HG03095 (cell line): ENCODE data around the gene ATP6V0A1.
A peak's percentile ranks its signal among the peaks of the same experiment; 100 is the strongest.
"Not testable (repeated sequence)": the region's sequence is repeated elsewhere in the genome, so short reads cannot be mapped to it uniquely, and the experiment has no call there.

Experiments
- ATAC-seq: cut with Tn5 transposase; IDR thresholded peaks from one replicate; pipeline ENCODE4 v1.9.1; 2021; ENCODE audit warnings: moderate library complexity; ENCODE audit not compliant: unreplicated experiment

Gene ATP6V0A1

DNA sequence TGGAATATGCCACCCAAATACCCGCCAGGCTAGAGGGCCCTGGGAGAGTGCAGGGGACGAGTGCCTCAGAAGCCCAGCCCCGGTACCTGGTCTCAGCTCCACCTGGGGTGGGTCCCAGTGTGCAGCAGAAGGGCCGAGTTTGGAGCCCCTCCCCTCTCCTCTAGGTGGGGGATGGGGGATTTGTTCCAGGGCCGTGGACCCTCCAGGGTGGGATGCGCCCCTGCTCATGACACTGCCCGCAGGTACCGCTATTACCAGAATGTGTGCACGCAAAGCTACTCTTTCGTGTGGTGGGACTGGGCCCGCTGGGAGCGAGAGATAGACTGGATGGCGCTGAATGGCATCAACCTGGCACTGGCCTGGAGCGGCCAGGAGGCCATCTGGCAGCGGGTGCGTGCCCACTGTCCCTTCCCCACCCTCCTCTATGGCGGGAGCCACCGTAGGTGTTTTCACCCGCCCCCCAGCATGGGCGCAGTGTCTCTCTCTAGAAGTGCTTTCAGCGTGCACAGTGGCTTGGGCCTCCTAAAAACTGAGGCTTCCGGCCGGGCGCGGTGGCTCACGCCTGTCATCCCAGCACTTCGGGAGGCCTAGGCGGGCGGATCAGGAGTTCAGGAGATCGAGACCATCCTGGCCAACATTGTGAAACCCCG lies 78.6 kb downstream of the ATP6V0A1 start:
- ATAC-seq, result no peak

DNA sequence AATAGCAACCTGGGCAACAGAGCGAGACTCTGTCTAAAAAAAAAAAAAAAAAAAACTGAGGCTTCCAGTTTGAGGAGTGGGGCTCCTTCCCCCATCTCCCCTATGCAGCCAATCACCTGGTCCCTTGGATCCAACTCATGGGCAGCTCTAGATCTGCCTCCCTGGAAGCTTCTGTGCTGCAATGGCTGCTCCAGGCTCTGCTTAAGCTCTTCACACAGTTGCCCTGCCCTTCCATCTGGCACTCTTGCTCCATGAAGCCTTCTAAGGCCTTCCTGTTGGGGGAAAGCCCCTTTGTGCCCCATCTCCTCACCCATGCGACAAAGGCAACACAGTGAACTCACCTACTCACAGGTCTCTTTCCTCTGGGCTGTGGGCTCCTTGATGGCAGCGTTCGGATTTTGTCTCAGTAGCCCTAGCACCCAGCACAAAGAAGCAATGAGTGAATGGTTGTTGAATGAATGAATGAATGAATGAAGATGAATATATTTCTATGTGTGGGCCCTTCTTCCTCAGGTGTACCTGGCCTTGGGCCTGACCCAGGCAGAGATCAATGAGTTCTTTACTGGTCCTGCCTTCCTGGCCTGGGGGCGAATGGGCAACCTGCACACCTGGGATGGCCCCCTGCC lies 79.3 kb downstream of the ATP6V0A1 start:
- no peak for ATAC-seq

DNA sequence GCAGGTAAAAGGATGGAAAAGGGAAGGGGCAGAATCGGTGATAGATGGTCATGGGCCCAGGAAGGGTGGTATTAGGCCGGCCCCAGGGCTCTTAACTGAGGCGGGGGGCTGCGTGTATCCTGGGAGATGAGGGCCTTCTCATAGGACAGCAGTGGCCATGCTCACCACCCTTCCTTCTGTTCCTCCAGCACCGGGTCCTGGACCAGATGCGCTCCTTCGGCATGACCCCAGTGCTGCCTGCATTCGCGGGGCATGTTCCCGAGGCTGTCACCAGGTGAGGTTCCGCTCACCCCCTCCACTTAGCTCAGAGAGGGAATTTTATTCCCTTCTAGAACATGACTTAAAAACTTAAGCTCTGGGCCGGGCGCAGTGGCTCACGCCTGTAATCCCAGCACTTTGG lies 79.8 kb downstream of the ATP6V0A1 start:
- ATAC-seq, result no peak

DNA sequence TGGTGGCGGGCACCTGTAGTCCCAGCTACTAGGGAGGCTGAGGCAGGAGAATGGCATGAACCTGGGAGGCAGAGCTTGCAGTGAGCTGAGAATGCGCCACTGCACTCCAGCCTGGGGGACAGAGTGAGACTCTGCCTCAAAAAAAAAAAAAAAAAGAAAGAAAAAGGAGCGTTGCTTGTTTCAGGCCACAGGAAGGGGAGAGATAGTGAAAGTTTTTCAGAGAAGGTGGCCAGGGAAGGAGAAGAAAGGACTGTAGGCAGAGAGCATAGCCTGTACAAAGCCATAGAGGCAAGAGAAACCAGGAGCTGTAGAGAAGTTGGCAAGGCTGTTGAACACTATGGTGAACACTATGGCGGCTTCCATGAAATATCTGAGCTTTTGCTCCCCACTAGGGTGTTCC lies 81.9 kb downstream of the ATP6V0A1 start:
- ATAC-seq, result not testable (repeated sequence)

DNA sequence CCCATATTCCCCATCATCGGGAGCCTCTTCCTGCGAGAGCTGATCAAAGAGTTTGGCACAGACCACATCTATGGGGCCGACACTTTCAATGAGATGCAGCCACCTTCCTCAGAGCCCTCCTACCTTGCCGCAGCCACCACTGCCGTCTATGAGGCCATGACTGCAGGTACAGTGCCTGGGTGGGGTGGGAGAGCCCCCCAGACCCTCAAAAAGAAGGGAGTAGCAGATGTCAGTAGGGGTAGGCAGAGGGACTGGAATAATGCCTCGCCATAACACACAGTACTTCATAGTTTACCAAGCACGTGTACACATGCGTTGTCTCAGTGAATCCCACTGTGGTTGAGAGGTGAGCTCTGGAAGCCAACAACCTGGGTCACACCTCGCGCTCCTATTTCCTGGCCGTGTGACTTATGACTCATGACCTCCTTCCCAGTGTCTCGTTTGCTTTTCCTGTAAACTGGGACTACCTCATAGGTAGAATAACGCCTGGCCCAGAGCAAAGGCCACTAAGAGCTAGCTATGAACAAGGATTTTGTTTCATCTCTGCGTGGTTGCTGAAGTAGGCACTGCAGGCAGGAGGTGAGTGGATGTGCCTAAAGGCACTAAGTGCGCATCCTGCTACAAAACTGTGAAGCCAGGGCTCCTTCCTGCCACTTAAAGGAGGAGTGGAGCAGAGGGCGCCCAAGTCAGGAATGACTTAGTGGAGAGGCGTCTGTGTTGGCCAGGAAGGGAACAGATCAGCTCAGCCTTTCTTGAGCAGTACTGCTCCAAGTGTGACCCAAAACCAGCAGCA lies 82.6 kb downstream of the ATP6V0A1 start:
- no peak for ATAC-seq

DNA sequence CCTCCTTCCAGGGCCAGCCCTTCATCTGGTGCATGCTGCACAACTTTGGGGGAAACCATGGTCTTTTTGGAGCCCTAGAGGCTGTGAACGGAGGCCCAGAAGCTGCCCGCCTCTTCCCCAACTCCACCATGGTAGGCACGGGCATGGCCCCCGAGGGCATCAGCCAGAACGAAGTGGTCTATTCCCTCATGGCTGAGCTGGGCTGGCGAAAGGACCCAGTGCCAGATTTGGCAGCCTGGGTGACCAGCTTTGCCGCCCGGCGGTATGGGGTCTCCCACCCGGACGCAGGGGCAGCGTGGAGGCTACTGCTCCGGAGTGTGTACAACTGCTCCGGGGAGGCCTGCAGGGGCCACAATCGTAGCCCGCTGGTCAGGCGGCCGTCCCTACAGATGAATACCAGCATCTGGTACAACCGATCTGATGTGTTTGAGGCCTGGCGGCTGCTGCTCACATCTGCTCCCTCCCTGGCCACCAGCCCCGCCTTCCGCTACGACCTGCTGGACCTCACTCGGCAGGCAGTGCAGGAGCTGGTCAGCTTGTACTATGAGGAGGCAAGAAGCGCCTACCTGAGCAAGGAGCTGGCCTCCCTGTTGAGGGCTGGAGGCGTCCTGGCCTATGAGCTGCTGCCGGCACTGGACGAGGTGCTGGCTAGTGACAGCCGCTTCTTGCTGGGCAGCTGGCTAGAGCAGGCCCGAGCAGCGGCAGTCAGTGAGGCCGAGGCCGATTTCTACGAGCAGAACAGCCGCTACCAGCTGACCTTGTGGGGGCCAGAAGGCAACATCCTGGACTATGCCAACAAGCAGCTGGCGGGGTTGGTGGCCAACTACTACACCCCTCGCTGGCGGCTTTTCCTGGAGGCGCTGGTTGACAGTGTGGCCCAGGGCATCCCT lies 84.8 kb downstream of the ATP6V0A1 start:
- ATAC-seq, result no peak

DNA sequence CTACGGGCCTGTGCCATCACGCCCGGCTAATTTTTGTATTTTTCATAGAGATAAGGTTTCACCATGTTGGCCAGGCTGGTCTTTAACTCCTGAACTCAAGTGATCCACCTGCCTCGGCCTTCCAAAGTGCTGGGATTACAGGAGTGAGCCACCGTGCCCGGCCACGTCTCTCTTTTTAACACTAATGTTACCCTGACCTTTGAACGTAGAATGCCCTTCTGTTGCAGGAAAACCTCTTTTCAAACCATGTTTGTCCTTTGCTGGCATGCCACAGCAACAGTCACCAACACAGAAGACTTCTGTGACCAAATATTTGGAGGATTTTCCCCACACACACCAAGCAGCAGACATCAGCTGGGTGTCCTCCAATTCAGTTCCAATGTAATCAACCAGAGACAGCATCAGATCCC lies 86.2 kb downstream of the ATP6V0A1 start:
- ATAC-seq, result no peak

DNA sequence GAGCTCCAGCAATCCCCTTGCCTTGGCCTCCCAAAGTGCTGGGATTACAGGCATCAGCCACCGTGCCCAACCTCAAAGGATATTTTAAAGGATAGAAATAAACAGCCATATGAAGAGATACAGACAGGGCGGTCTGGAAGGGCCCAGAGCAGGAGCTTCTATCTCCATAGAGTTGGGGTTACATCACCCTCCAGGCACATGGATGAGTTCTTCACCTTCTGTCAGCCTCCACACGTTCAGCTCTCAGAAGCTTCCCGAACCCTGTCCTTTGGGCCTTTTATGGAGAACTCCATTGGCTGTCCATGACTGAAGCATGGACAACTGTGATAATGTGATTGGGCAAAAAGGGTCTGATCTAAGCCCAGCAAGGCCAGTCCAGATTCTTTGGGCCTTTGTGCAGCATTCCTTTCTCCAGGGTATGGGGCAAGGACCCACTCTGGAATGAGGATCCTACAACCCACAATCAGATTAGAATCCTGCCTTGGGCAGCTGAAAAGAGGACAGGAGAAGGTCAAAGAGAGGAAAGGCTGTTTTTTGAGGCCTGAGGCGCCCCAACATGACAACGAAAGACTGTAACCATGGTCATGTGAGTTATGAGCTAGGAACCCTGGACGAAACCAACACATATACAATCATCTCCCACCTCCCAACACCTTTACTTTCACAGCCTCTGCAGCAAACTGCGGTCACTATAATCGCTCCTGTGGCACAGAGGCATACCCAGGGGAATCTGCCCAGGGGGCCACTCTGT lies 87.3 kb downstream of the ATP6V0A1 start:
- not testable (repeated sequence) for ATAC-seq

DNA sequence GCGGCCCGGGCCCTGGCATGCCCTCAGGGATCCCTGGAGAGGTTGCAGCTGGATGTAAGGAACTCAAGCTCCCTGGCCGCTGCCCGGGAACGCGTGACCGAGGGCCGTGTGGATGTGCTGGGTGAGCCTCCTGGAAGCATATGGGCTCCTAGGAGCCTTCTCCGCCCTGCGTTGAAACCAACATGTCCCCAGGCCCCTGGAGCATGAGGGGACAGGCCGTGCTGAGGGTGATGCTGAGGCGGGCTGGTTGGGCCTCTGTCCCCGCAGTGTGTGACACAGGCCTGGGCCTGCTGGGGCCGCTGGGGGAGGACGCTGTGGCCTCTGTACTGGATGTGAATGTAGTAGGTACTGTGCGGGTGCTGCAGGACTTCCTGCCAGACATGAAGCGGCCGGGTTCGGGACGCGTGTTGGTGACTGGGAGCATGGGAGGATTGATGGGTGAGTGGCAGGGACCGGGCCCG lies 88.4 kb downstream of the ATP6V0A1 start:
- ATAC-seq, result no peak

DNA sequence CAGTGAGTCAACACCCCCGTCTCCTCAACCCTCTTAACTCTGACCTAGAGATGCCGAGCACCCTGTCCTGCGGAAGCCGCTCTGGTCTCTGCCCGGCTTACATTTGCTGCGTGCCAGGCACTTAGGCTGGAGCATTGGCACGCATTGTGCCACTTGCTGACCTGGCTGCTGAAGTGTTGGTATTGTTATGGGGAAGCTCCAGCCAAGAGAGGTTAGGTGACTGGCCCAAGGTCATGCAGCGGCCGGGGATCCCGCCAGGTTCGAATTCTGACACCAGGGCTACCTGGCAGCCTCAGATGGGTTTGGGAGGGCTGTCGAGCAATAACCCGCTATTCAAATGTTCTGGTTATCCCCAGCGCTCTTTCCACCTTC lies 89.0 kb downstream of the ATP6V0A1 start:
- no peak for ATAC-seq

DNA sequence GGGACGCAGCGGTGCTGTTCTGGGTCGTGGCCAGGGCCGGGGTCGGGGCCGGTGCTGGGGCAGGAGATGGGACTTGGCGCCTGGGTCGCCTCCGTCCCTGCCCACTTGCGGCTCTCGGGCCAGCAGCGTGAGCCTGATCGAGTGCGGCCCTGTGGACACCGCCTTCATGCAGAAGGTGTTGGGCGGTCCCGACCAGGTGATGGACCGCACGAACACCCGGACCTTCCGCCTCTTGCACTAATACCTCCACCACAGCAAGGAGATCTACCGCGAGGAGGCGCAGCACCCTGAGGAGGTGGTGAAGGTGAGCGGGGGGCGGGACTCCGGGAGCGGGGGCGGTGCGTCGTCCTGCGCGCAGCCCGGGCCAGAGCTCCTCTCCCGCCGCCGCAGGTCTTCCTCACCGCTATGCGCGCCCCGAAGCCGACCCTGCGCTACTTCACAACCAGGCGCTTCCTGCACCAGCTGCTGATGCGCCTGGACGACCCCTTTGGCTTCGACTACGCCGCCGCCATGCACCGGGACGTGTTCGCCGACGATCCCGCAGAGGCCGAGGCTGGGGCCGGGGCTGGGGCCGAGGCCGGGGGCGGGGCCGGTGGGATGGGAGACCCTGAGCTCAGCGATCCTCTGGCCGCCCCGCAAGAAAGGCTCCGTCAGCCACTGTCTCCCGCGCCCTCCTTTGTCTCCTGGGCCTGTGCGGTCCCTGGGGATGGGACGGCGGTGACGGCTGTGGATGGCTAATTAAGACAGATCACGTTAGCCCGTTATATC lies 89.6 kb downstream of the ATP6V0A1 start:
- ATAC-seq, result no peak

DNA sequence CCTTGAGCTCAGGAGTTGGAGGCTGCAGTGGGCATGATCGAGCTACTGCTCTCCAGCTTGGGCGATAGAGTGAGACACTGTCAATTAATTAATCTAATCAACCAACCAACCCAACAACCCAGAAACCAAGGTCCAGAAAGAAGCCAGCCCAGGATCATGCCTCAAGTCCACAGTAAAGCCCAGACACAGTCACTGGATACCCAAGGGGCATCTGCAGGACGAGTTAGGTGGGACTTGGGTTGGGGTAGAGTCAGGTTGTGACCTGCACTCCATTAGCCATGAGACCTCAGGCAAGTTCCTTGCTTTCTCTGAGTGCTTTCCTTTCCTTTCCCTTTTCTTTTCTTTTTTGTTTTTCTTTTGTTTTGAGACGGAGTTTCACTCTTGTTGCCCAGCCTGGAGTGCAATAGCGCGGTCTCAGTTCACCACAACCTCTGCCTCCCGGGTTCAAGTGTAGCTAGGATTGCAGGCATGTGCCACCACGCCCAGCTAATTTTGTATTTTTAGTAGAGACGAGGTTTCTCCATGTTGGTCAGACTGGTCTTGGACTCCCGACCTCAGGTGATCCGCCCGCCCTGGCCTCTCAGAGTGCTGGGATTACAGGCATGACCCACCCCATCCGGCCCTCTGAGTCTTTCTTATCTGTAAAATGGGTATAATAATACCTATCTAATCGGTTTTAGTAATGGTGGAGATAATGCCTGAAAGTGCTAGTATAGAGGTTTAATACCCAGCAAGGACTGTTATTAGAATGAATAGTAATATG lies 90.5 kb downstream of the ATP6V0A1 start:
- ATAC-seq, result no peak

DNA sequence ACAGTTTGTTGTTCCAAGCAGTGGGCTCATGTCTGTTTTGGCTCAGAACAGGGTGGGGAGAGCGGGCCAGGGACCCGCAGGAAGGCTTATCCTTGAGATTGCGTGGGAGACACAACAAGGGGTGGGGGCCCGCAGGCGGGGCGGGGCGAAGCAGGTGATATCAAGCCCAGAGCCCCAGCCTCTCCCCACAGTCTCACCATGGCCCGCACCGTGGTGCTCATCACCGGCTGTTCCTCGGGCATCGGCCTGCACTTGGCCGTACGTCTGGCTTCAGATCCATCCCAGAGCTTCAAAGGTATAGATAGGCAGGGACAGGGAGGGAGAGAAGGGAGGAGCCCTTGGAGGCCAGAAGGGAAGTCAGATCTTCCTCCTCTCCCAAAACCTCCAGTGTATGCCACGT lies 94.1 kb downstream of the ATP6V0A1 start, which contains the start of gene HSD17B1:
Gene HSD17B1 (plus strand): TSS at position 188 of the 400 bp plus-strand sequence. CDS start 11 bp downstream, at position 199.
- not testable (repeated sequence) for ATAC-seq

DNA sequence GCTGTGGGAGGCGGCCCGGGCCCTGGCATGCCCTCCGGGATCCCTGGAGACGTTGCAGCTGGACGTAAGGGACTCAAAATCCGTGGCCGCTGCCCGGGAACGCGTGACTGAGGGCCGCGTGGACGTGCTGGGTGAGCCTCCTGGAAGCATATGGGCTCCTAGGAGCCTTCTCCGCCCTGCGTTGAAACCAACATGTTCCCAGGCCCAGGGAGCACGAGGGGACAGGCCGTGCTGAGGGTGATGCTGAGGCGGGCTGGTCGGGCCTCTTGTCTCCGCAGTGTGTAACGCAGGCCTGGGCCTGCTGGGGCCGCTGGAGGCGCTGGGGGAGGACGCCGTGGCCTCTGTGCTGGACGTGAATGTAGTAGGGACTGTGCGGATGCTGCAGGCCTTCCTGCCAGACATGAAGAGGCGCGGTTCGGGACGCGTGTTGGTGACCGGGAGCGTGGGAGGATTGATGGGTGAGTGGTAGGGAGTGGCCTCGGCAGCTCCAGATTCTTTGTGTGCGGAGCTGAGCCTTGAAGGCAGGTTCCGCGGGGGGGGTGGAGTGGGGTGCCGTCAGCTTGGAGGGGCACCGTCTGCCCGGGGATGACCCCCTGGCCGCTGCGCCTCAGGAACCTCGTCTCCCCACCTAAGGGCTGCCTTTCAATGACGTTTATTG lies 94.6 kb downstream of the ATP6V0A1 start:
- ATAC-seq, result no peak

DNA sequence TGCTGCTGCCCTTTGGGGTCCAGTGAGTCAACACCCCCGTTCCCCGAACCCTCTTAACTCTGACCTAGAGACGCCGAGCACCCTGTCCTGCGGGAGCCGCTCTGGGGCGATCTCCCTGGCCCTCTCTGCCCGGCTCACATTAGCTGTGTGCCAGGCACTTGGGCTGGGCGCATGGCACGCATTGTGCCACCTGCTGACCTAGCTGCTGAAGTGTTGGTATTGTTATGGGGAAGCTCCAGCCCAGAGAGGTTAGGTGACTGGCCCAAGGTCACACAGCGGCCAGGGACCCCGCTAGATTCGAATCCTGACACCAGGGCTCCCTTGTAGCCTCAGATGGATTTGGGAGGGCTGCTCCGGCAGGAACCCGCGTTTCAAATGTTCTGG lies 95.2 kb downstream of the ATP6V0A1 start:
- no peak for ATAC-seq

DNA sequence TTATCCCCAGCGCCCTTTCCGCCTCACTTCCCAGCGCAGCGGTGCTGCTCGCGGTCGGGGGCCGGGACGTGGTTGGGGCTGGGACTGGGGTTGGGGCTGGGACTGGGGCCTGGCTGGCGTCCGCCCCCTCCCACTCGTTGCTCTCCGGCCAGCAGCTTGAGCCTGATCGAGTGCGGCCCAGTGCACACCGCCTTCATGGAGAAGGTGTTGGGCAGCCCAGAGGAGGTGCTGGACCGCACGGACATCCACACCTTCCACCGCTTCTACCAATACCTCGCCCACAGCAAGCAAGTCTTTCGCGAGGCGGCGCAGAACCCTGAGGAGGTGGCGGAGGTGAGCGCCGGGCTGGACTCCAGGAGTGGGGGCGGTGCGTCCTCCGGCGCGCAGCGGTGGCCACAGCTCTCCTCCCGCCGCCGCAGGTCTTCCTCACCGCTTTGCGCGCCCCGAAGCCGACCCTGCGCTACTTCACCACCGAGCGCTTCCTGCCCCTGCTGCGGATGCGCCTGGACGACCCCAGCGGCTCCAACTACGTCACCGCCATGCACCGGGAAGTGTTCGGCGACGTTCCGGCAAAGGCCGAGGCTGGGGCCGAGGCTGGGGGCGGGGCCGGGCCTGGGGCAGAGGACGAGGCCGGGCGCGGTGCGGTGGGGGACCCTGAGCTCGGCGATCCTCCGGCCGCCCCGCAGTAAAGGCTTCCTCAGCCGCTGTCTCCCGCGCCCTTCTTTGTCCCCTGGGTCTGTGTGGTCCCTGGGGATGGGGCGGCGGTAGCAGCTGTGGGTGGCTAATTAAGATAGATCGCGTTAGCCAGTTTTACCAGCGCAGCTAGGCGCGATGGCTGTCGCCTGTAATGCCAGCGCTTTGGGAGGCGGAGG lies 95.8 kb downstream of the ATP6V0A1 start:
- peak; percentile 64 for ATAC-seq

DNA sequence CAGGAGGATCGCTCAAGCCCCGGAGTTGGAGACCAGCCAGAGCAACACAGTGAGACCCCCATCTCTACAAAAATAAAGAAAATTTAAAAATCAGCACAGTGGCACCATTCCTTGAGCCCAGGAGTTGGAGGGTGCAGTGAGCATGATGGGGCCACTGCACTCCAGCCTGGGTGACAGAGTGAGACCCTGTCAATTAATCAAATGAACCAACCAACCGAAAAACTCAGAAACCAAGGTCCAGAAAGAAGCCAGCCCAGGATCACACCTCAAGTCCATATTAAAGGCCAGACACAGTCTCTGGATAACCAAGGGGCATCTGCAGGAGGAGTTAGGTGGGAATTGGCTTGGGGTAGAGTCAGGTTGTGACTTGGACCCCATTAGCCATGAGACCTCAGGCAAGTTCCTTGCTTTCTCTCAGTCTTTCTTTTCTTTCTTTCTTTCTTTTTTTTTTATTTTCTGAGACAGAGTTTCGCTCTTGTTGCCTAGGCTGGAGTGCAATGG lies 96.5 kb downstream of the ATP6V0A1 start:
- no peak for ATAC-seq
